KBM-7 (cell line): ENCODE data around the gene AVPR1B.

Experiments
- DNase-seq: peaks from one replicate; pipeline ENCODE4 v3.0.0-alpha.2; 2015
- in situ Hi-C: fragments of 300-500 bp; cut with MboI; formaldehyde crosslinking; loops from 2 replicates; pipeline ENCODE4 v1.14.3; 2020; ENCODE audit warnings: low sequenced_read_pairs, low pct_unique_long_range_greater_than_20kb, mixed read lengths

Gene AVPR1B

DNA sequence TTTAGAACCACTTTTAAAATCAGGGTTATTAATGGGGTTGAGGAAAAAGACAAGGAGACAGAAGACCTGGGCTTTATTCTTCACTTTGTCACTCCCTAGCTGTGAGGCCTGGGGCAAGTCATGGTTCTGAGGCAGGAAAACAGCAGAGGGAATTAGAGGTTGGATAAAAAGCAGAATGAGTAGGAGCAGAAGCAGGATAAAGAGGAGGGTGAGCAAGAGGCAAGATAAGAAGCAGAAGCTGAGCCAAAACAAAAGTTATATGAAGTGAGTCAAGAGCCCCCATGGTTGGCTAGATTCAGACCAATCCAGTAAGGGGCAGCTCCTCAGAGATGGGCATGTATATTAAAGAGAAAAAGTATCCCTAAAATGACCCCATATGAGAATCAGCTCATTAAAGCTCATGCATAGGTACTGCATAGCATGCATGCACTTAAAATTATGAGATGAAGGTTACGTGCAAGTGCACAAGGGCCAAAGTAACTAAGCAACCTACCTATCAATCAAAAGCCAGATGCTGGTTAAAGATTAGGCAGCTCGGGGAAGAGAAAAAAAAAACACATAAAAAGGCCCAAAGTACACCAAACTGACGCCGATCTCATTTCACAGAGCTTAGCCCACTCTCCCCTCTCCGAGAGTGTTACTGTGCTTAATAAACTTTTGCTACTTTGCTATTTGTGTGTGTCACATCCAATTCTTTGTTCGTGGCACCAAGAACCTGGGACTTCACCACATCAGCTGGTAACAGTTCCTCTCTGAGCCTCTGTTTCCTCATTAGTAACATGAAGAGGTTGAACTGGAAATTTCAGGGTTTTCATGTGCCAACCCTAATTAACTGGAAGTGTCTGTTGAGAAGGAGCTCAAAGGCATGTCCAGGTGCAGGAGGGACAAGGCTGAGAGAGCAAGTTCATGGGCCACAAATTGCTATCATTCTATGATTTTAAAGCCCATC lies 2.2 kb downstream of the AVPR1B start:
- peak; percentile 75 for DNase-seq
- in situ Hi-C loops: no loop called here

DNA sequence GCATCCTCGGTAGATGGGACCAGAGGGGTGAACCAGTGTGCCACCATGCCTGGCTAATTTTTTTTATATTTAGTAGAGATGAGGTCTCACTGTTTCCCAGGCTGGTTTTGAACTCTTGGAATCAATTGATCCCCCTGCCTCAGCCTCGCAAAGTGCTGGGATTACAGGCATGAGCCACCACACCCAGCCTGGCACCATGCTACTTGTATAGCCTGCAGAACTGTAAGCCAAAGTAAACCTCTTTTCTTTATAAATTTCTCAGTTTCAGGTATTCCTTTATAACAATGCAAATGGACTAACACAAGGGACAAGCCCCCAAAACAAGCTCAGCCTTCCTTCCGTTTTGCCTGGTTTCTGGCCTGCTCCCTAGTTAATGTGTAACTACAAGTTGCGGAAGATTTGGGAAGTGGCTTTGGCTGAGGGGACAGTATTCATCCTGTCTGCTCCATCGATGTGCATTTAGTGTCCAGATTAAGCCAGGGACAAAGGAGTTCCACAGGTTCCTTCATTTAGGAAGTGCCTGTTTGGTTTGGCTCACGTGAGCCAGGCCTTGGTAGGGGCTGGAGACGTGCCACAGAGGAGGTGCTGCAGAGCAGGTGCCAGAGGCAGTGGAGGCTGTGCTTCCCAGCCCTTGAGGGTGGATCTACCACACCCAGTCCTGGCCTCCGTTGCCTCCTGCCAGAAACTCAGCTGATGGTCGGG lies 4.4 kb downstream of the AVPR1B start:
- DNase-seq: no peak
- in situ Hi-C loops: no loop called here

DNA sequence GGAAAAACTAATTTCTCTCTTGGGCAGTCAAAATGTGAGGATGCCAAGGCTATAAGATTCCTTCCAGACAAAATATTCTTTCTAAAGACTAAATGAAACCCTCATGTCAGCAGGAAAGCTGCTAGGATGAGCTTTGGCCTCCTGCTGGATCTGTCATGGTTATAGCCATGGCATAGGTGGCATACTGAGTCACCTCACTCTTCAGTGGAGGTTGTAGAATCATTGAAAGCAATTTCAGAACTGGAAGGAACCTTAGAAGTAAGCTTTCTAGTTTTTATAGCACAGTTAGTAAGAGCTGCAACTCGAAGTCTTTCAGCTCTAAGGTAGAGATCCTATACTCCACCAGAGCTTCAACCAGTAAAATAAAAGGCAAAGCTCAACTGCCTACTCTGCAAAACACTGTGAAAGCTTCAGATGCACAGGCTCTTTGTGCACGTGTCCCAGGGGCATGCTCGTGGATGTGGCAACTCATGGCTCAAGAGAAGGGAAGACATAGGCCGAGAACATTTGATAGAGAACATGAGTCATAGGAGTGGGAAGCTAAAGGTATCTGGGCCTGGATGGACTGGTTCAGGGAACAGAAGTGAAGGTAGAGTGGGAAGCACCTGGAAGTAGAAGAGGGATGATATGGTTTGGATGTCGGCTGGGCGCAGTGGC lies 5.8 kb downstream of the AVPR1B start:
- DNase-seq: no peak
- in situ Hi-C loops: no loop called here

DNA sequence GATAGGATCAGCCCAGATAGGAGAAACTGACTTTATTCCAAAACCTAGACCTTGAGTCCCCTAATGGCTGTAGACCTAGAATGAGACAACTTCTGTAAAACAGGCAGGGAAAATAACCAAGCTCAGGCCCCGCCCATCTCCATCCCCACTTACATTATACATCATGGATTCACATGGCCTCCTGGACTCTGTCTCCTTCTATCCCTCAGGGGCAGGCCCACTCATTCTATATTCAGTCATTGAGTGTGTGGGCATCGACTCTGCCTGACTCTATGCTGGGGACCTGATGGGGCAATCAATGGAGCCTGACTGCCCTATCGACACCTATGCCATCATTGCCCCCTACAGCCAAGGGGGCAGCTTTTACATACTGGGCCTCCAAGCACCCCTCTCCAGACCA lies 6.4 kb downstream of the AVPR1B start:
- in situ Hi-C loops: no loop called here
- DNase-seq: no peak

DNA sequence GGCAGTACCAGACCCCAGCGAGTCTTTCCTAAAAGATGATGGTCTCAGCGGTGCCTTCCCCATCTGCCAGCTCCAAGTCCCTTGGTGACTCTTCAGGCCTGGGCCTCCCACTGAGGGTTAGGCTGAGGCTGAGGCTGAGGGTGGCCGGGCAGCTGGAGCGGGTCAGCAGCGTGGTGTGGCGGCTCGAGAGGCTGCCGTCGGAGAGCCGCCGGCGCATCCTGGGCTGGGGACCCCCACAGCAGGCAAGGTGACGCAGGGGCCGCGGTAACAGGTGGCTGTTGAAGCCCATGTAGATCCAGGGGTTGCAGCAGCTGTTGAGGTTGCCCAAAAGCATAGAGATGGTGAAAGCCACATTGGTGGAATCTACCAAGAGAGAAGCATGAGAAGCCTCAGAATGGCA lies 7.0 kb downstream of the AVPR1B start:
- DNase-seq: no peak
- in situ Hi-C loops: no loop called here

DNA sequence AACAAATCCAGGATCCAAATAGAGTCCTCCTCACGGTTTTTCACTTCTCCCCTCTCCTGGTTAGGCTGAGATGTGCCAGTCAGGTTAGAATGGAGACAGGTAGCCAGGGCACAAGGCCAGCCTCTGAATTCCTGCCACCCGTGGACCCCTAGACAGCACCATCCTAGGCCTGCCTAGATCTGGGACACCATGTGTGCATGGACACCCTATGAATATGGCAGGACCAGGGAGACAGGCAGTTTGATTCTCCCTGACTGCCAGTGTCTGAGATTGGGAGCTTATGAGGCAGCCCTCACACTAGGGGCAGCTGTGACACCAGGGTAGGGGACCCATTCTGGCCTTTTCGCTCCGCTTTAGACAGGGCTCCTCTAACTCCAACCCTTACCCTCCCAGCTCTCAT lies 7.5 kb downstream of the AVPR1B start:
- in situ Hi-C loops: no loop called here
- no peak for DNase-seq

DNA sequence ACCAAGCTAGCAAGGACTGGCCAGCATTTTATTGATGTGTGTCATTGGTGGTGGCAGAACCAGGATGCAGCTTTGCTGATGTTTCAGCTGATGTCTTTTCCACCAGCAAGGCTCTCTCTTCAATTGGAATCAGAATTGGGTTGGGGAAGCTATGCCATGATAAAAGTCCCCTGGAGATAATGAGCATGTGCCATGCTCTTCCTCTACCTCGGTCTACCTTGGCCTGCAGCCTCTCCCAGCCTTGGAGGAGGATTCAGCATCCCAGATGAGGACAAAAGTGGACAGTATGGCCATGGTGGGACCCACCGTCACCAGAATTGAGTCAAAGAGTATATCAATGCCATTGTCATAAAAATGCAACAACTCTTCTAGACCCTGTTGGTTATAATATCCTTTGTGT lies 8.6 kb downstream of the AVPR1B start:
- in situ Hi-C loops: no loop called here
- no peak for DNase-seq

DNA sequence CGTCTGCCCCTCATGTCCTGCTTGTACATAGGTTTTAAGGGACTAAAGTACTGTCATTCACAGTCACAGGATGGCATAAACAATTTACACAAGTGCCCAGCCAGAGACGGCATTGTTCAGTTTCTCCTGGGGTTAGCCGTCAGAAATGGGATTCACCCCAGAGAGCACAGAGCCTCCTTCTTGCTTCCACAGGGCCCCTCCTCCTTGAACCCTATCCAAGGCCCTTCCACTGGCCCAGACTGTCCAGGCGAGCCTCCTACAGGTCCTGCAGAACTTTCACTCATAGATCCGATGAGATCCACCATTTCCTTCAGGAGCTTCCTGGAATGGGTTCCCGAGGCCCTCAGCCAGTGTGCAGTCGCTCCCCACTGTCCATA lies 10.0 kb downstream of the AVPR1B start:
- in situ Hi-C loops: no loop called here
- no peak for DNase-seq

DNA sequence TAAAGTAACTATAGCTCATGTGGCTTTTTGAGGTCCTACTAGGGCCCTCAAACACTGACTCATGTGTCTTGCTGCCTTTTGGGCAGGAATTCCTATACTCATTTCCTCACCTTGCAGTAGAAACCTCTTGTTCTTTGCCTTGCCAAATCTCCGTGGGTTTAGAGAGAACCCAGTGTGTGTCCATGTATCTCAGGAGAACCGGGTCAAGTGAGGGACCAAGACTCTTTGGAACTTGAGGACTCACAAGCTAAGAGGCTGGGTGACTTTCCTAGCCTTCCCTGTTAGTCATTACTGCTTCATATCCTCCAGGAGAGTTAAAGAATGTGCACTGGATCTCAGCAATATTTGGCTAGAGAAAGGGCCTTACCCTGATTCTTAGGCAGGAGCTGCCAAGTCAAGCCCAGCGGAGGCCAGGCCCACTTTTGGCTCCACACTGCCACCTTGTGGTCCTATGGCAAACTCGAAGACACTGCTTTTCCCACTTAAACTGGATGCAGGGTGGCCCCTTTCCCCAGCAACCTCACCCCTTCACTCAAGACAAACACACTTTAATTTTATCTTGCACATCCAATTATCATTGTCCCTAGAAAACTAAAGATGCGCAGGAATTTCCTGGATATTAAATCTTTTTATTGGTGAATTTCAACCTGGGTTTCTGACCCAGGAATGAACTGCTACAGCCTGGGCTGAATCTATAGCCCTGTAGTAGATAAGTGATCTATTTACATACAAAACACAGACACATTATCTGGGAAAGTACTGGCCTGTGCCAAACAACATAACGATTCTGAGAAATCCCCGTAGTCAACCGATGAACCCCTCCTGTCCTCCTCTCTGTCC lies 10.6 kb downstream of the AVPR1B start:
- peak; percentile 86 for DNase-seq
- in situ Hi-C loops: no loop called here

DNA sequence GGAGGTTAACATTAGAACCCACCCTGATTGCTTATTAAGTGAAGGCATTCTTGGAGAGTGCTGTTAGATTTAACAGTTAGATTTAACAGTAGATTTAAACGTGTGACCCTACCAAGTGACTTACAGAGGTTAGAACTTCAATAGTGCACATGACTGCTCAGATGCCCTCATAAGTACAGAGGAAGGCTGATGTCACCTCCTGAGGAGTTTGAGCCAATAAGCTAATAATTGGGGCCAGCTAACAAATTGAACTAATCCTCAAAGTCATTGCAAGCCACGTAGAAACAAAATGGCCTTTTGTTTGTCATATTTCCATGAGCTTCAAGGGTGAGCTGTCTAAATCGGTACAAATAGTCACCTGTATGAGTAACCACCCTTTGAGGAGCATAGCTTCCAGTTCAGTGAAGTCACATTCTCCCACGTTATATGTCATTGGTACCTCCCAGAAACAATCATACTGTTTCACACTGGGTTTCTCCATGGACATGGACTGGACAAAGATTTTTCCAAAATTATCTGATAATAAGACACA lies 11.7 kb downstream of the AVPR1B start:
- in situ Hi-C loops: no loop called here
- no peak for DNase-seq

DNA sequence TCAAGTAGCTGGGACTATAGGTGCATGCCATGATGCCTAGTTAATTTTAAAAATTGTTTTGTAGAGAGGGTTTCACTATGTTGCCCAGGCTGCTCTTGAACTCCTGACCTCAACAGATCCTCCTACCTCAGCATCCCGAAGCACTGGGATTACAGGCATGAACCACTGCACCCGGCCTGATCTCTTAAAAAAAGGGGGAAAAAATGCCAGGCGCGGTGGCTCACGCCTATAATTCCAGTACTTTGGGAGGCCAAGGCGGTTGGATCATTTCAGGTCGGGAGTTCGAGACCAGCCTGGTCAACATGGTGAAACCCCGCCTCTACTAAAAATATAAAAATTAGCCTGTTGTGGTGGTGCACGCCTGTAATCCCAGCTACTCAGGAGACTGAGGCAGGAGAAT lies 13.2 kb downstream of the AVPR1B start:
- in situ Hi-C loops: no loop called here
- no peak for DNase-seq

DNA sequence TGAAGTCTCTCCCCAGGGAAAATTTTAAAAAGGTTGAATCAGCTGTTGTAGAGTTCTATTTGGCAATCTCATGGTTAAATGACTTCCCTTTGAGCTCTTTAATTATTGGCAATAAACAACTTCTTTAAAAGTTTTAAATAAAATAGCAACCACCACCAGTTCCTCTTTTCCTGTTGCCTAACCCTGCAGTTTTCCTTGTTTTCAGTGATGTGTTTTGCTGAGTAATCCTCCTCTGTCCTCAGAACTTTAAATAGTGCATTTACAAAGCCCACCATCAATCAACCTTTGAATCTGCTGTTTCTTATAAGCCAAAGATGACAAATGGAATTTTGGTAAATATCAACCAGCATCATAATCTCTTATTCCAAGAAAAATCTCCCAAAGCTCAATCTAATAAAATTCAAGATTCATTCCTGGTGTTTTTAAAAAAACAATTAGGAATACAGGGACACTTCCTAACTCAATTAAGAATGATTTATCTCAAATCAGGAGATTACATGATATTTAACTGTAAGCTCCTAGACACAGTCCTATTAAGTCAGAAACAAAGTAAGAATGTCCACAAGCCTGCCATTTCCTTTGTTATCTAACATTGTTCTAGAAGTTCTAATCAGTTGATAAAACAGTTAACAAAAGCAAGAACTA lies 14.8 kb downstream of the AVPR1B start:
- peak; percentile 88 for DNase-seq
- in situ Hi-C loops: no loop called here

DNA sequence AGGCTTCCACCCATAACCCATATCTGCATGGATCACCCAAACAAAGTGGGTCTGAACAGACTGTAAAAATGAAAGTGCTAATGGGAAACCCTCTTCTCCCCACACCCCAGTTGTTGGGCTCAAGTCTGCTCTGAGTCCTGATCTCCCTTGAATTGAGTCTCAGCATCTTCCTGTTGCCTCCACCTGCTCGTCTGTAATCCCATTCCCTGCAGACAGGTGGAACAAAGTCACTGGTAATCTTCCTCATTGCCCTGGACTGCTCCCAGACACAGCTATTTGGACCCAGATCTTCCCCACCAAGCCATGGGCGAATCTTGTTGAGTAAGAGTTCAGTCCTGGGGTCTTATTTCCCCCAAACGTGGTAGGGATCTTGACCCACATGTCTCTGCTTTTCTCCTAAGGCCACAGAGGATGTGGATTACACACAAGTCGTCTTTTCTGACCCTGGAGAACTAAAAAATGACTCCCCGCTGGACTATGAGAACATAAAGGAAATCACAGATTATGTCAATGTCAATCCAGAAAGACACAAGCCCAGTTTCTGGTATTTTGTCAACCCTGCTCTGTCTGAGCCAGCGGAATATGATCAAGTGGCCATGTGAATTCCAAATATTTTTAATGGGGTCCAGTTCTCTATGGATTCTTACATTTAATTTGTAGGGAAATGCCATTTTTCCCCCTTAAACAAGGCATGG lies 15.7 kb downstream of the AVPR1B start:
- no peak for DNase-seq
- in situ Hi-C loops: no loop called here

DNA sequence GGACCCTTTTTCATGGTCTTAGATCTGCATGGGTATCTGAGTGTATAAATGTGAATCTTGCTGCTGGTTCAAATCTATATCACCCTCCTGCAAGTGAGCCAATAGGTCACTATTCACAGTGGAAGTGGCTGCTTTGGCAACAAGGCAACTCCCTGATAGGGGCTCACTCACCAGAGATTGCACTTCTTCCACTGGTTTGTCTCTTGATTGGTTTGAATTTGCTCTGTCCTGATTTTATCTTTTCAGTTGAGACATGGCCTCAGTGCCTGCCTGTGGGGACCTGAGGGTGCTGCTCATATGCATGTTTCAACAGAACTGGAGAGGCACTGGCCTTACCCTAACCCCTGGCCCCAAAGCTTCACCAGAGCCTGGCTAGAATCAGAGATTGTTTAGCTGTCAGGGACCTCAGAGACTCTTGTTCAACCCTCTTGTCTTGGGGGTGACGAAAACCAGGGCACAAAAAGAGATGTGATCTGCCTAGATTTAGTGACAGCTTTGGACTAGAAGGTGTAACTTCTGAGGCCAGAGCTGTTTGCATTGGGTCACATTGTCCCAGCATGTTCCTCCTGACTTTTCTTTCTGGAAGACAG lies 16.9 kb downstream of the AVPR1B start:
- no peak for DNase-seq
- in situ Hi-C loops: no loop called here

DNA sequence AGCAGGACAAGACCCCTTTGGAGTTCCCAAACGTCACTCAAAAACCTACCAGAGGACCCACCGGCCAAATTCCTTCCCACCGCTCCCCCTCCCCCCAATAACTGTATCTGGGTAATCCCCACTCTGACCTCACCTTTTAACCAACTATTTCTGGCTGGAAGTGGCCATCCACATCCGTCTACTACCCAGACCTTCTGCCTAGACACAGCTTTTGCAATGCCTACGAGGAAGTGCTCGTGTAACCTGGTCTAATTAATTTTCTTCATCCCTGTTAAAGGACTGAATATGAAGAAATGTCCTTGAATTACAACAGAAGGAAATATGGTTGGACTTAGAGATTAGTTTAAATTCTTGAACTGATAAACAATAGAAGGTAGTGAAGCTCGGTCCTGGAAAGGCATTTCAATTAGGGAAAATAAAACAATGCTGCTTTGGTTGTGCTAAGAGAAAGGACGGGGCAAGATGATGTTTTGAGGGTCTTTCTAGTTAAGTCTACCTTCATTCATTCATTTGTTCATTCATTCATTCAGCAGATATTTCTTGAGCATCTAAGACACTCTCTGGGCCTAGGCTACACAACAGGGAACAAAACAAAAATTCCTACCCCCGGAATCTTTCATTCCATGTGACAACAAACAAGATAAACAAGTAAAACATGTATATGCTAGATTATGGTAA lies 18.8 kb downstream of the AVPR1B start:
- in situ Hi-C loops: no loop called here
- DNase-seq: no peak

DNA sequence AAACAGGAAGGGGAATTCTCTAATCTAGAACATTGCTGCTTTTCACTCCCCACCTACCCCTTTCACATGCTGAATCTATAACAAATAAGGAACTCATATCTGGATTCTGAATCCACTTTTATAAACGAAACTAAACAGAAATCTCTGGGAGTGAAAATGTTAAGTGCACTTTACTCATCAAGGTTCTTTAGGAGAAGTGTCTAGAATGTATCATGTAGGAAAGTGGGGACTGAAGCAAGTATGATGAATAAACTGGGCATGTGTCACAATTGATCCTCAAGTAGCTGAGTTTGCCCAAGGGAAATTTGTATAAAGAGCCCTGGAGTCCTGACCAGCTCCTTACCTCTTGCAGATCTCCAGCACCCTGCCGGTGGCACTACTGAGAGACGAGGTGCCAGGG lies 19.8 kb downstream of the AVPR1B start:
- no peak for DNase-seq
- in situ Hi-C loops: no loop called here

DNA sequence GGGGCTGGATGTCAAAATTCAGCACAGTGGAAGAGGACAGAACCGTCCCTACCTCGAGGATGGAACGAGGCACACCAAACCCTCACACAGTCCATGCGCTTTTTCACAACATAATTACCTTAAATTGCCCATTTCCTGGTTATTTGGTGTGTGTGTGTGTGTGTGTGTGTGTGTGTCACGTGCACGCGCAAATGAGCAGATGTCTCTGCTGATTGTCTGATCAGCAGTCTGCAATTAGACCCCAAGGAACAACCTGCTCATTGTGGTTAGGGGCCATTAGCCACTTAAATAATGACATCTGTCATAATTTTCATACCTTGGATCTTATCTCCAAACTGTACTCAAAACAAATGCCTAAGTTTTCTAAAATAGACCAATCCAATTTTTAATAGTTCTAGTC lies 23.2 kb downstream of the AVPR1B start:
- DNase-seq: peak; percentile 95
- in situ Hi-C loops: no loop called here
